GM21447 (cell line): ENCODE measurements around the gene SLCO3A1.

Experiments
- ATAC-seq: cut with Tn5 transposase; IDR thresholded peaks from one replicate; pipeline ENCODE4 v1.9.1; 2021; ENCODE audit not compliant: unreplicated experiment

SLCO3A1 gene

GRCh38 chr15:91992945-91993344 is 139.4 kb downstream of the SLCO3A1 start:
- ATAC-seq, result no peak

- ATAC-seq, result no peak
Observed at GRCh38 chr15:91995146-91995545, 141.6 kb downstream of the SLCO3A1 start.

- no peak for ATAC-seq
Observed at GRCh38 chr15:91997163-91997562, 143.7 kb downstream of the SLCO3A1 start.

GRCh38 chr15:92000709-92001108 is 147.2 kb downstream of the SLCO3A1 start:
- ATAC-seq, result no peak

- no peak for ATAC-seq
Observed at GRCh38 chr15:92001307-92001706, 147.8 kb downstream of the SLCO3A1 start.

- ATAC-seq, result no peak
Observed at GRCh38 chr15:92002666-92003065, 149.2 kb downstream of the SLCO3A1 start.

GRCh38 chr15:92003515-92004067 is 150.1 kb downstream of the SLCO3A1 start:
- ATAC-seq, result no peak

- ATAC-seq, result no peak
Observed at GRCh38 chr15:92005154-92005553, 151.6 kb downstream of the SLCO3A1 start.

- no peak for ATAC-seq
Observed at GRCh38 chr15:92006186-92007028, 152.9 kb downstream of the SLCO3A1 start.

- no peak for ATAC-seq
Observed at GRCh38 chr15:92009162-92009561, 155.7 kb downstream of the SLCO3A1 start.

GRCh38 chr15:92011611-92012367 is 158.3 kb downstream of the SLCO3A1 start:
- ATAC-seq, result no peak

- ATAC-seq, result no peak
Observed at GRCh38 chr15:92012368-92012629, 158.8 kb downstream of the SLCO3A1 start.

GRCh38 chr15:92012881-92013280 is 159.4 kb downstream of the SLCO3A1 start:
- ATAC-seq, result no peak

GRCh38 chr15:92014281-92015030 is 160.9 kb downstream of the SLCO3A1 start:
- no peak for ATAC-seq

GRCh38 chr15:92017882-92018534 is 164.5 kb downstream of the SLCO3A1 start:
- ATAC-seq, result no peak

- no peak for ATAC-seq
Observed at GRCh38 chr15:92018535-92019239, 165.2 kb downstream of the SLCO3A1 start.

GRCh38 chr15:92019706-92020105 is 166.2 kb downstream of the SLCO3A1 start:
- ATAC-seq, result no peak

GRCh38 chr15:92020207-92020606 is 166.7 kb downstream of the SLCO3A1 start:
- ATAC-seq, result no peak

GRCh38 chr15:92020804-92021203 is 167.3 kb downstream of the SLCO3A1 start:
- no peak for ATAC-seq

GRCh38 chr15:92021792-92022191 is 168.3 kb downstream of the SLCO3A1 start:
- ATAC-seq, result no peak
